ENCODE results near the gene MINDY4. TPM values are rescaled to one million over a fixed set of nuclear protein-coding genes. Genes with fewer than 3 reads are reported as not detected.

The MINDY4 gene
- polyA plus RNA-seq, 3 donors = 0.15 to 0.17 TPM; not detected in 1

GRCh38 chr7:30859202-30859939 is 88.2 kb downstream of the MINDY4 start:
- Histone ChIP-seq H3K27me3 (ENCODE audit: control insufficient read depth in 2 of 2, insufficient read depth in 2 of 2, low read length in 2 of 2) (no peaks in the 10 kb centered on the region), H3K79me2 (ENCODE audit: insufficient read depth, low read length) (no peaks in the 10 kb centered on the region), H3K4me1 (ENCODE audit: control insufficient read depth in 1 of 2, insufficient read depth in 2 of 2, low read length in 2 of 2) (no peaks in the 10 kb centered on the region), H3K4me3 (replicated peaks in 1 of 3; ENCODE audit: low read depth in 2 of 3, low read length in 3 of 3) (no peak overlapping the region), H4K20me1 (ENCODE audit: insufficient read depth, low read length) (no peaks in the 10 kb centered on the region), H3K9ac (ENCODE audit: insufficient read depth, low read length, poor library complexity, severe bottlenecking) (no peak overlapping the region), H3K4me2 (replicated peaks; ENCODE audit: extremely low read depth, low read length, poor library complexity, severe bottlenecking) (no peak overlapping the region), H3K9me3 (replicated peaks in 1 of 2; ENCODE audit: control insufficient read depth in 1 of 2, insufficient read depth in 1 of 2, low read length in 2 of 2) (no peaks in the 10 kb centered on the region), H2AFZ (ENCODE audit: insufficient read depth, low read depth, low read length, poor library complexity, severe bottlenecking) (no peak overlapping the region), H3K36me3 (replicated peaks in 1 of 2; ENCODE audit: control insufficient read depth in 1 of 2, insufficient read depth in 2 of 2, low read length in 2 of 2) (no peaks in the 10 kb centered on the region), H3K27ac (ENCODE audit: low read depth in 1 of 2, low read length in 2 of 2) (no peak overlapping the region)
- no peak for DNase-seq
- TF ChIP-seq, protein P1, sequence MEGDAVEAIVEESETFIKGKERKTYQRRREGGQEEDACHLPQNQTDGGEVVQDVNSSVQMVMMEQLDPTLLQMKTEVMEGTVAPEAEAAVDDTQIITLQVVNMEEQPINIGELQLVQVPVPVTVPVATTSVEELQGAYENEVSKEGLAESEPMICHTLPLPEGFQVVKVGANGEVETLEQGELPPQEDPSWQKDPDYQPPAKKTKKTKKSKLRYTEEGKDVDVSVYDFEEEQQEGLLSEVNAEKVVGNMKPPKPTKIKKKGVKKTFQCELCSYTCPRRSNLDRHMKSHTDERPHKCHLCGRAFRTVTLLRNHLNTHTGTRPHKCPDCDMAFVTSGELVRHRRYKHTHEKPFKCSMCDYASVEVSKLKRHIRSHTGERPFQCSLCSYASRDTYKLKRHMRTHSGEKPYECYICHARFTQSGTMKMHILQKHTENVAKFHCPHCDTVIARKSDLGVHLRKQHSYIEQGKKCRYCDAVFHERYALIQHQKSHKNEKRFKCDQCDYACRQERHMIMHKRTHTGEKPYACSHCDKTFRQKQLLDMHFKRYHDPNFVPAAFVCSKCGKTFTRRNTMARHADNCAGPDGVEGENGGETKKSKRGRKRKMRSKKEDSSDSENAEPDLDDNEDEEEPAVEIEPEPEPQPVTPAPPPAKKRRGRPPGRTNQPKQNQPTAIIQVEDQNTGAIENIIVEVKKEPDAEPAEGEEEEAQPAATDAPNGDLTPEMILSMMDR (IDR thresholded peaks at IDR 0.05) = no peak
- H3K4me3 Mint-ChIP-seq = no peak overlapping the region
- peaks cover 0 to 3% (median 1%) of the 10 kb centered on the region in 3 donors for H3K27me3 Mint-ChIP-seq (ENCODE audit: low read depth in 3 of 3)
- no peaks in the 10 kb centered on the region for H3K4me1 Mint-ChIP-seq
- 94% methylated on average over 10 of the region's 10 CpGs for WGBS (ENCODE audit: insufficient coverage)
- H3K27ac Mint-ChIP-seq = no peak overlapping the region
- no peaks in the 10 kb centered on the region for H3K36me3 Mint-ChIP-seq
- peaks cover 0 to 2% (median 0%) of the 10 kb centered on the region in 7 donors for H3K9me3 Mint-ChIP-seq
- intact Hi-C loops (cut with micrococcal nuclease) = no loop called here

DNA sequence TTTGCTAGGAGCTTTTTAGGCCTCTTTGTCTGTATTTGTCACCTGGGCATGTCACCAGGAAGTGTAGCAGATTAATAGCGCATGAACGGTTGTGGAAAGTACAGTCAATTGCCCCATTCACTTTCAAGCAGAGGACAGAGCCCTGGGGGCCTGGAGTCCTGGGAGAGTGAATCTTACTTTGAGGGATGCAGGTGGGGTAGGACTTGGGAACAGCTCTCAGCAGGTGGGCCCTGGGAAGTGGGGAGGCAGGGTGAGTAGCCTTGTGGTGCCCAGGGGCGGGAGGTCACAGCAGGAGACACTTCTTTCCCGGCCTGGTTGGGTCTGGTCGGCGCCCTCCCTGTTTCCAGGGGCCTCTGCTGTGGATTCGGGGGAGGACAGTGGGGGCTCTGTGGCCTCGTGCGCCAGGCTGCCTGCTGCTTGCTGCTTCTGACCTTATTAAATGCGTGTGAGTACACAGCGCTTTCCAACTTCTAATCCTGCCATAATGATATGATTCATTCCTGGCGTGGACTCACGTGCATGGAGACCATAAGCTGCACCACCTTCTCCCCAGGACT is 88.8 kb downstream of the MINDY4 start:
- H3K27ac ChIP-seq (ENCODE audit: low read depth in 1 of 2, low read length in 2 of 2) = no peak overlapping the region
- 96% methylated on average over 10 of the region's 13 CpGs for WGBS (ENCODE audit: insufficient coverage)
- no peak overlapping the region for H3K4me3 ChIP-seq (replicated peaks in 1 of 3; ENCODE audit: low read depth in 2 of 3, low read length in 3 of 3)
- intact Hi-C loops (cut with micrococcal nuclease) = no loop called here
- H3K79me2 ChIP-seq (ENCODE audit: insufficient read depth, low read length) = no peaks in the 10 kb centered on the region
- no peaks in the 10 kb centered on the region for H3K36me3 ChIP-seq (replicated peaks in 1 of 2; ENCODE audit: control insufficient read depth in 1 of 2, insufficient read depth in 2 of 2, low read length in 2 of 2)
- H3K4me2 ChIP-seq (replicated peaks; ENCODE audit: extremely low read depth, low read length, poor library complexity, severe bottlenecking) = no peak overlapping the region
- H3K27me3 ChIP-seq (ENCODE audit: control insufficient read depth in 2 of 2, insufficient read depth in 2 of 2, low read length in 2 of 2) = no peaks in the 10 kb centered on the region
- no peak for DNase-seq
- no peaks in the 10 kb centered on the region for H3K4me1 ChIP-seq (ENCODE audit: control insufficient read depth in 1 of 2, insufficient read depth in 2 of 2, low read length in 2 of 2)
- H2AFZ ChIP-seq (ENCODE audit: insufficient read depth, low read depth, low read length, poor library complexity, severe bottlenecking) = no peak overlapping the region
- H3K4me1 Mint-ChIP-seq = no peaks in the 10 kb centered on the region
- H3K27me3 Mint-ChIP-seq (ENCODE audit: low read depth in 3 of 3) = peaks cover 0 to 3% (median 1%) of the 10 kb centered on the region in 3 donors
- H3K27ac Mint-ChIP-seq = no peak overlapping the region
- TF ChIP-seq, protein P1 (IDR thresholded peaks at IDR 0.05) = no peak
- H3K9me3 ChIP-seq (replicated peaks in 1 of 2; ENCODE audit: control insufficient read depth in 1 of 2, insufficient read depth in 1 of 2, low read length in 2 of 2) = no peaks in the 10 kb centered on the region
- no peak overlapping the region for H3K9ac ChIP-seq (ENCODE audit: insufficient read depth, low read length, poor library complexity, severe bottlenecking)
- no peaks in the 10 kb centered on the region for H3K36me3 Mint-ChIP-seq
- H4K20me1 ChIP-seq (ENCODE audit: insufficient read depth, low read length) = no peaks in the 10 kb centered on the region
- H3K9me3 Mint-ChIP-seq = peaks cover 0 to 2% (median 0%) of the 10 kb centered on the region in 7 donors
- no peak overlapping the region for H3K4me3 Mint-ChIP-seq
